WTC11 (cell line): Measurements from ENCODE around the gene SPATA25.

ENCODE experiments used
- ATF2 ChIP-seq: sonication (generic); formaldehyde crosslinking; IDR thresholded peaks from 2 replicates; pipeline ENCODE4 v1.8.1; 2022; ENCODE audit warnings: low read depth, missing genetic modification reagents, borderline replicate concordance
- ATF6 ChIP-seq: sonication (generic); formaldehyde crosslinking; IDR thresholded peaks from 2 replicates; pipeline ENCODE4 v1.8.1; 2023; ENCODE audit warnings: mild to moderate bottlenecking, missing genetic modification reagents
- CTCF ChIP-seq: fragments of 200-600 bp; IDR thresholded peaks from 2 replicates; pipeline ENCODE4 v1.8.0; 2022; ENCODE audit warnings: antibody characterized with exemption
- E2F4 ChIP-seq: sonication (generic); formaldehyde crosslinking; IDR thresholded peaks from 2 replicates; pipeline ENCODE4 v1.8.1; 2022; ENCODE audit warnings: low read depth, mild to moderate bottlenecking, moderate library complexity, missing genetic modification reagents, borderline replicate concordance
- ESRRA ChIP-seq: sonication (generic); formaldehyde crosslinking; IDR thresholded peaks from 2 replicates; pipeline ENCODE4 v1.8.1; 2022; ENCODE audit warnings: mild to moderate bottlenecking, missing genetic modification reagents, borderline replicate concordance
- FOXP4 ChIP-seq: sonication (generic); formaldehyde crosslinking; IDR thresholded peaks from 2 replicates; pipeline ENCODE4 v1.8.0; 2022; ENCODE audit warnings: mild to moderate bottlenecking, missing genetic modification reagents
- GABPB1 ChIP-seq: sonication (generic); formaldehyde crosslinking; IDR thresholded peaks from 2 replicates; pipeline ENCODE4 v1.8.1; 2023; ENCODE audit warnings: mild to moderate bottlenecking, missing genetic modification reagents
- HMGXB4 ChIP-seq: sonication (generic); formaldehyde crosslinking; IDR thresholded peaks from 2 replicates; pipeline ENCODE4 v1.8.1; 2023; ENCODE audit warnings: mild to moderate bottlenecking, moderate library complexity, missing genetic modification reagents
- KAT7 ChIP-seq: sonication (generic); formaldehyde crosslinking; IDR thresholded peaks from 2 replicates; pipeline ENCODE4 v1.8.1; 2023; ENCODE audit warnings: missing genetic modification reagents, mild to moderate bottlenecking, borderline replicate concordance
- MAX ChIP-seq: sonication (generic); formaldehyde crosslinking; IDR thresholded peaks from 2 replicates; pipeline ENCODE4 v1.8.0; 2022; ENCODE audit warnings: mild to moderate bottlenecking, missing genetic modification reagents
- NFE2L1 ChIP-seq: sonication (generic); formaldehyde crosslinking; IDR thresholded peaks from 2 replicates; pipeline ENCODE4 v1.8.1; 2023; ENCODE audit warnings: missing genetic modification reagents
- NFYB ChIP-seq: sonication (generic); formaldehyde crosslinking; conservative IDR thresholded peaks from 2 replicates; pipeline ENCODE4 v1.8.0; 2022; ENCODE audit warnings: low read depth, missing genetic modification reagents
- NR2C2 ChIP-seq: sonication (generic); formaldehyde crosslinking; IDR thresholded peaks from 2 replicates; pipeline ENCODE4 v1.8.0; 2022; ENCODE audit warnings: mild to moderate bottlenecking, missing genetic modification reagents

- TF ChIP-seq ATF6 (no peak), NFE2L1 (CRISPR knock-in tag) (no peak), CTCF (no peak), E2F4 (CRISPR knock-in tag) (no peak), FOXP4 (no peak), GABPB1 (CRISPR knock-in tag) (no peak), ESRRA (no peak), HMGXB4 (no peak), MAX (CRISPR knock-in tag) (no peak), ATF2 (no peak), NR2C2 (CRISPR knock-in tag) (no peak), NFYB (CRISPR knock-in tag) (no peak), KAT7 (no peak)
These were observed 30.8 kb upstream of the SPATA25 start for GRCh38 chr20:45918182-45918737.
